HepG2 (cell line): ENCODE data around the gene TTC5. TPM values are rescaled to one million over a fixed set of nuclear protein-coding genes. Genes with fewer than 3 reads are reported as not detected.

Source experiments
- ARID3A ChIP-seq: IDR thresholded peaks from 2 replicates; pipeline ENCODE4 v1.6.1; 2012; ENCODE audit warnings: low read depth, low read length, improper control_type of control experiment
- ATF7-NPFF ChIP-seq: sonication (generic); formaldehyde crosslinking; IDR thresholded peaks from 2 replicates; pipeline ENCODE4 v1.8.1; 2023; ENCODE audit warnings: mild to moderate bottlenecking, low read depth, missing genetic modification reagents, moderate library complexity
- ATRX ChIP-seq: sonication (generic); formaldehyde crosslinking; IDR thresholded peaks from 2 replicates; pipeline ENCODE4 v1.4.0; 2020; ENCODE audit warnings: missing genetic modification reagents, borderline replicate concordance
- E2F5 ChIP-seq: sonication (generic); formaldehyde crosslinking; conservative IDR thresholded peaks from 2 replicates; pipeline ENCODE4 v1.4.0; 2020; ENCODE audit warnings: missing genetic modification reagents
- ESRRA ChIP-seq: sonication (generic); formaldehyde crosslinking; IDR thresholded peaks from 2 replicates; pipeline ENCODE4 v1.5.1; 2020; ENCODE audit warnings: mild to moderate bottlenecking, low read depth, missing genetic modification reagents
- HOXA3 ChIP-seq: sonication (generic); formaldehyde crosslinking; IDR thresholded peaks from 2 replicates; pipeline ENCODE4 v1.5.0; 2020; ENCODE audit warnings: missing genetic modification reagents
- MLLT10 ChIP-seq: sonication (generic); formaldehyde crosslinking; IDR thresholded peaks from 2 replicates; pipeline ENCODE4 v1.4.0; 2020; ENCODE audit warnings: missing genetic modification reagents
- SMYD3 ChIP-seq: sonication (generic); formaldehyde crosslinking; IDR thresholded peaks from 2 replicates; pipeline ENCODE4 v1.8.1; 2023; ENCODE audit warnings: mild to moderate bottlenecking, missing genetic modification reagents
- SNAI1 ChIP-seq: sonication (generic); formaldehyde crosslinking; IDR thresholded peaks from 2 replicates; pipeline ENCODE4 v1.5.0; 2020; ENCODE audit warnings: mild to moderate bottlenecking, missing genetic modification reagents, borderline replicate concordance
- TARDBP ChIP-seq: sonication (generic); formaldehyde crosslinking; IDR thresholded peaks from 2 replicates; pipeline ENCODE4 v1.8.0; 2022; ENCODE audit warnings: mild to moderate bottlenecking, missing genetic modification reagents
- TCF7L2 ChIP-seq: IDR thresholded peaks from 2 replicates; pipeline ENCODE4 v1.6.1; 2011; ENCODE audit warnings: mild to moderate bottlenecking, low read depth, low read length, moderate library complexity
- TIGD3 ChIP-seq: sonication (generic); formaldehyde crosslinking; IDR thresholded peaks from 2 replicates; pipeline ENCODE4 v1.5.1; 2020; ENCODE audit warnings: mild to moderate bottlenecking, missing genetic modification reagents, borderline replicate concordance
- TRIM22 ChIP-seq: fragments of 450-650 bp; IDR thresholded peaks from 2 replicates; pipeline ENCODE4 v1.6.1; 2017
- ZFYVE20 ChIP-seq: sonication (generic); formaldehyde crosslinking; IDR thresholded peaks from 2 replicates; pipeline ENCODE4 v1.8.0; 2023; ENCODE audit warnings: low read depth, mild to moderate bottlenecking, moderate library complexity, missing genetic modification reagents, borderline replicate concordance
- ZNF264 ChIP-seq: sonication (generic); formaldehyde crosslinking; IDR thresholded peaks from 2 replicates; pipeline ENCODE4 v1.4.0; 2020; ENCODE audit warnings: missing genetic modification reagents
- ZNF33A ChIP-seq: sonication (generic); formaldehyde crosslinking; IDR thresholded peaks from 2 replicates; pipeline ENCODE4 v1.5.1; 2020; ENCODE audit warnings: missing genetic modification reagents, mild to moderate bottlenecking, moderate library complexity, borderline replicate concordance
- ZNF343 ChIP-seq: sonication (generic); formaldehyde crosslinking; IDR thresholded peaks from 2 replicates; pipeline ENCODE4 v1.4.0; 2020; ENCODE audit warnings: mild to moderate bottlenecking, missing genetic modification reagents
- ZNF629 ChIP-seq: sonication (generic); formaldehyde crosslinking; conservative IDR thresholded peaks from 2 replicates; pipeline ENCODE4 v1.5.0; 2020; ENCODE audit warnings: missing genetic modification reagents
- ZNF691 ChIP-seq: sonication (generic); formaldehyde crosslinking; IDR thresholded peaks from 2 replicates; pipeline ENCODE4 v1.4.0; 2020; ENCODE audit warnings: missing genetic modification reagents, low read depth, mild to moderate bottlenecking, borderline replicate concordance
- ZNF792 ChIP-seq: IDR thresholded peaks from 2 replicates; pipeline ENCODE4 v1.6.1; 2016
- ZNF878 ChIP-seq: sonication (generic); formaldehyde crosslinking; IDR thresholded peaks from 2 replicates; pipeline ENCODE4 v1.8.1; 2023; ENCODE audit warnings: mild to moderate bottlenecking, missing genetic modification reagents, moderate library complexity
- polyA plus RNA-seq, 8 experiments: library from polyadenylated mRNA; depleted of rRNA in 3 of 8; stranded (reverse) in 7 of 8; unstranded in 1 of 8; fragments of >200 nt; fragmentation: Illumina TruSeq in 4 of 8; extraction: Trizol in 4 of 8; gene quantifications; 2 replicates each; pipeline versions ENCODE4 v1.2.1 to v1.2.3, GENCODE V29; 2011 to 2016; ENCODE audit warnings: low read depth in 4 of 8, missing spikeins in 1 of 8, mixed read lengths in 1 of 8; ENCODE audit not compliant: insufficient read depth in 1 of 8
- total RNA-seq, 5 experiments: library from RNA; depleted of rRNA; stranded (reverse); fragments of >200 nt; fragmentation: Illumina TruSeq; extraction: Trizol; gene quantifications; 2 replicates each; pipeline ENCODE4 v1.2.3, GENCODE V29; 2016; ENCODE audit warnings: low read depth in 1 of 5
- TF ChIP-seq, protein P1 (sequence below): sonication (generic); formaldehyde crosslinking; IDR thresholded peaks from 2 replicates; pipeline ENCODE4 v1.5.0; 2020; ENCODE audit warnings: missing genetic modification reagents, mild to moderate bottlenecking, borderline replicate concordance

The TTC5 gene
- total and polyA plus RNA-seq, 2 of the 13 experiments (the other 11 are each of a cell fraction or from before 2014, with no cell fraction given), result 8.7 to 28.5 TPM

GRCh38 chr14:20343092-20343861 is 37.5 kb upstream of the TTC5 start, which contains the start of gene PARP2 (continued):
- TF ChIP-seq ARID3A (peak; percentile 12; the same call in 1 of the 2 replicates), SNAI1 (CRISPR knock-in tag) (peak; percentile 59; the same call in 1 of the 2 replicates), ZNF629 (peak; percentile 19; the same call in 1 of the 2 replicates), ZNF33A (CRISPR knock-in tag) (peak; percentile 66; the same call in 1 of the 2 replicates), ZNF343 (CRISPR knock-in tag) (peak; percentile 98), TCF7L2 (no peak), ESRRA (CRISPR knock-in tag) (peak; percentile 54; the same call in 1 of the 2 replicates), ZFYVE20 (no peak), HOXA3 (CRISPR knock-in tag) (peak; percentile 99), TARDBP (CRISPR knock-in tag) (peak; percentile 98), MLLT10 (no peak), ZNF792 (peak; percentile 73; the same call in 1 of the 2 replicates), ZNF691 (peak; percentile 53; the same call in 1 of the 2 replicates), SMYD3 (peak; percentile 99), ZNF264 (CRISPR knock-in tag) (peak; percentile 92), ATF7-NPFF (CRISPR knock-in tag) (peak; percentile 81), ZNF878 (CRISPR knock-in tag) (peak; percentile 87; the same call in 1 of the 2 replicates), TIGD3 (CRISPR knock-in tag) (no peak), ATRX (CRISPR knock-in tag) (no peak), TRIM22 (no peak), E2F5 (CRISPR knock-in tag) (peak; percentile 95)
- TF ChIP-seq, protein P1, sequence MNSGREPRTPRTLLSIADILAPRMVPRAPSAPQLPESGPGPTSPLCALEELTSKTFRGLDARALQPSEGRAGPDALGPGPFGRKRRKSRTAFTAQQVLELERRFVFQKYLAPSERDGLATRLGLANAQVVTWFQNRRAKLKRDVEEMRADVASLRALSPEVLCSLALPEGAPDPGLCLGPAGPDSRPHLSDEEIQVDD (CRISPR knock-in tag), result no peak
